UCSD-AML1 (cell line): ENCODE measurements around the gene FSTL4.

Experiments
- DNase-seq: peaks from one replicate; lab custom pipeline; 2025; ENCODE audit not compliant: unreplicated experiment; lab: John Stamatoyannopoulos, UW

Gene FSTL4

GRCh38 chr5:133250527-133250926 is 361.8 kb downstream of the FSTL4 start:
- DNase-seq = no peak

- no peak for DNase-seq
Measured at GRCh38 chr5:133249593-133249992, 362.7 kb downstream of the FSTL4 start.

- DNase-seq = peak; percentile 43
Measured at GRCh38 chr5:133247881-133248624, 364.3 kb downstream of the FSTL4 start.

GRCh38 chr5:133247151-133247709 is 365.1 kb downstream of the FSTL4 start:
- no peak for DNase-seq

GRCh38 chr5:133246376-133247150 is 365.8 kb downstream of the FSTL4 start:
- DNase-seq = peak; percentile 23

- DNase-seq = no peak
Measured at GRCh38 chr5:133246053-133246370, 366.3 kb downstream of the FSTL4 start.

- DNase-seq = no peak
Measured at GRCh38 chr5:133245191-133246052, 366.9 kb downstream of the FSTL4 start.

GRCh38 chr5:133244242-133244641 is 368.1 kb downstream of the FSTL4 start:
- no peak for DNase-seq

GRCh38 chr5:133243196-133243595 is 369.1 kb downstream of the FSTL4 start:
- no peak for DNase-seq

- DNase-seq = no peak
Measured at GRCh38 chr5:133242221-133242835, 370.0 kb downstream of the FSTL4 start.

GRCh38 chr5:133241179-133242092 is 370.9 kb downstream of the FSTL4 start:
- no peak for DNase-seq

- no peak for DNase-seq
Measured at GRCh38 chr5:133240425-133241091, 371.8 kb downstream of the FSTL4 start.

- DNase-seq = no peak
Measured at GRCh38 chr5:133238426-133239205, 373.7 kb downstream of the FSTL4 start.

GRCh38 chr5:133236976-133237375 is 375.4 kb downstream of the FSTL4 start:
- no peak for DNase-seq

- no peak for DNase-seq
Measured at GRCh38 chr5:133236541-133236951, 375.8 kb downstream of the FSTL4 start.

- DNase-seq = no peak
Measured at GRCh38 chr5:133235696-133236426, 376.5 kb downstream of the FSTL4 start.

GRCh38 chr5:133234911-133235310 is 377.4 kb downstream of the FSTL4 start:
- DNase-seq = no peak

- DNase-seq = no peak
Measured at GRCh38 chr5:133234273-133234672, 378.1 kb downstream of the FSTL4 start.
